LHCN-M2 (cell line): Measurements from ENCODE around the gene NR2E3. TPM values are rescaled to one million over a fixed set of nuclear protein-coding genes. Genes with fewer than 3 reads are reported as not detected.
"Not testable (repeated sequence)": the region's sequence is repeated elsewhere in the genome, so short reads cannot be mapped to it uniquely, and the experiment has no call there.

Experiments used
- DNase-seq: peaks from one replicate; pipeline ENCODE4 v3.0.0-alpha.2; 2012; ENCODE audit warnings: low read depth
- total RNA-seq: library from RNA; depleted of rRNA; stranded (reverse); fragments of >200 nt; gene quantifications from 2 replicates; pipeline ENCODE4 v1.2.3, GENCODE V29; 2014

NR2E3 gene
- total RNA-seq, 1 experiment from 2014 or later = 0.06 TPM

DNA sequence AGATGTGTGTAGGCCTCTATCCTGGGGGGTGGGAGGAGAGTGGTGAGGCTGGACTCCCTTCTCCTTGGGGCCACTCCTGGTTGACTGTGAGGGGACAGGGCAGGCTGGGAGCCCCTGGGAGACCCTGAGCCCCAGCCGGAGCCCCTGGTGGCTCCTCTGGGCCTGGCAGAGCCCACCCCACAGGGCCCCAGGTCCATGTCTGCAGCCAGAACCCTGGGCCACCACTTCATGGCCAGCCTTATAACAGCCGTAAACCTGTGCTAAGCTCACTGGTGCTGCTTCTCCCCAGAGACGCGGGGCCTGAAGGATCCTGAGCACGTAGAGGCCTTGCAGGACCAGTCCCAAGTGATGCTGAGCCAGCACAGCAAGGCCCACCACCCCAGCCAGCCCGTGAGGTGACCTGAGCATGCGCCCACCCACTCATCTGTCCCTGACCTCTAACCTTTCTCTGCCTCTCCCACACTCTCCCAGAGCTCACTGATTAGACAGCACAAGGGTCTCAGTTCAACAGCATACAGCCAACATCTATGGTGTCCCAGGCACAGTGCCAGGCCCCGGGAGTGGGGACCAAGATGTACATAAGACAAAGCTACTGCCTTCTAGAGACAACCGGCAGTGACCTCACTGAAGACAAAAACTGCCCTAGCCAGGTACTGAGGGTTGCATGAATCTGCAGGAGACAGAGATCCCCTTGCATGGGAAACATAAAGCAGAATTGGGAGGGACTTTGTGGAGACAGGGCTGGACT is 3.5 kb downstream of the NR2E3 start:
- no peak for DNase-seq

DNA sequence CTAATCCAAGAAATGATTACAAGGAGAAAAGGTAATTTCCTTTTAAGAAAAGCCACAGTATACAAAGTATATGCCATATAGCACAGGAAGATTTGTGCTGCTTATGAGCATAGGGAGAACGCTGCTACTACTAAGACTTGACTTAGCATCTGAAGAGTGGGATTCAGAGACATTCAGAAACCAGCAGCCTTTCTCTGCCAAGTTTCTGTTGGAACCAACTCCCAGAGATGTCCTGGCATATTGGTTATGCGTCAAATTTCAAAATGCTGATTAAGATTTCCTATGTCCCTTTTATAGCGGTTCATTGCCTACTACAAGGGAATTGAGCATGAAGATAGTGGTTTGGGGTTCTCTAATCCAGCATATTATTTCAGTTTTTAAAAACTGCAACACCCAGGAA is 4.9 kb downstream of the NR2E3 start:
- DNase-seq = no peak

DNA sequence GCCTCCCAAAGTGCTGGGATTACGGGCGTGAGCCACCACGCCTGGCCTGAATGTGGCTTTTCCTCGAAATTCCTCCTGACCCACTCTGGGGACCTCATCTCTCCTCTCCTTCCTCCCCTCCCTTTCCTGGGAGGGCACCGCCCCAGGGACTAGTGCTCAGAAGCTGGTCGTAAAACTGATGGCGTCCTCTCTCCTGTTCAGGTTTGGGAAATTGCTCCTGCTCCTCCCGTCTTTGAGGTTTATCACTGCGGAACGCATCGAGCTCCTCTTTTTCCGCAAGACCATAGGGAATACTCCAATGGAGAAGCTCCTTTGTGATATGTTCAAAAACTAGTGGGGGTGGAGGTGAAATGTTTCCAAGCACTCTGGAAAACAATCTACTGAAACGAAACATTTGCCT is 7.0 kb downstream of the NR2E3 start:
- no peak for DNase-seq

DNA sequence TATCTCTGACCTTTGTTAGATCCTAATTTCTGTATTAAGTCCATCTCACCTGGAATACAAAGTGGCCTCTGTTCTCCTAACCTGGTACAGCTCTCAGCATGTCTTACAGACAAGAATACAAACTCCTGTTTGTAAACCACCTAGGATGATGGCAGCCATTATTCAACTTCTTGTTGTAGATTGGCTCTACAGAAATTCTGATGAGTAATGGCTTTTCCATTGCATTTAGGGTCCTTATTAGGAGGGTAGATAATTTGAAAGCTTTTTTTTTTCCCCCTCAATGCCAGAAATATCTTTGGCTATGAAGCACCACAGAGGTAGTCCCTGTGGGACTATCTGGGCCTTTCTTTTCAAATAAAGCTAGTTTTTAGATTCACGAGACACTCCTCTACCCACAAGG is 9.8 kb downstream of the NR2E3 start:
- no peak for DNase-seq

DNA sequence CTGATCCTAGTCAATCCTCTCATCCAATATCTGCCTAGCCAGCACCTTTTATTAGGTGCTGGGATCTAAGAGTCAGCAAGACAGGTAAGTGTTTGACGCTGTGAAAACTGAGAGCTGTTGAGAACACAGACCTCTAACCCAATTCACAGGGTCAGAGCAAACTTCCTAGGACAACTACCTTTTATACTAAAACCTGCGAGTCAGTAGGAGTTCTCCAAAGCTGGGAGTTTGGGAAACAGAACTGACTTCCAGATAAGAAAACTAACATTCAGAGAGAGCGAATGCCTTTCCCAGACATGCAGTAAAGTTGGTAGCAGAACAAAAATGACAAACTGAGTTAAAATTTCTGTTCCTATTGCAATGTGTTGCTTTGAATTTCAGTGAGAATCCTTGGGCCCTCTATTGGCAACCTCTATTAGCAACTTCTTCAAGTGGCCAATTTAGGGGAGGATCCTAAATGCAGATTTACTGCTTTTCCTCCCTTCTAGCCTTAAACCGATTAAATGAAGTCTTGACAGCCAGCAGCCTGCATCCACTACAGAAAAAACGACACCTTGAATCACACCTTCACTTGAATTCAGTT is 11.3 kb downstream of the NR2E3 start:
- DNase-seq = no peak

DNA sequence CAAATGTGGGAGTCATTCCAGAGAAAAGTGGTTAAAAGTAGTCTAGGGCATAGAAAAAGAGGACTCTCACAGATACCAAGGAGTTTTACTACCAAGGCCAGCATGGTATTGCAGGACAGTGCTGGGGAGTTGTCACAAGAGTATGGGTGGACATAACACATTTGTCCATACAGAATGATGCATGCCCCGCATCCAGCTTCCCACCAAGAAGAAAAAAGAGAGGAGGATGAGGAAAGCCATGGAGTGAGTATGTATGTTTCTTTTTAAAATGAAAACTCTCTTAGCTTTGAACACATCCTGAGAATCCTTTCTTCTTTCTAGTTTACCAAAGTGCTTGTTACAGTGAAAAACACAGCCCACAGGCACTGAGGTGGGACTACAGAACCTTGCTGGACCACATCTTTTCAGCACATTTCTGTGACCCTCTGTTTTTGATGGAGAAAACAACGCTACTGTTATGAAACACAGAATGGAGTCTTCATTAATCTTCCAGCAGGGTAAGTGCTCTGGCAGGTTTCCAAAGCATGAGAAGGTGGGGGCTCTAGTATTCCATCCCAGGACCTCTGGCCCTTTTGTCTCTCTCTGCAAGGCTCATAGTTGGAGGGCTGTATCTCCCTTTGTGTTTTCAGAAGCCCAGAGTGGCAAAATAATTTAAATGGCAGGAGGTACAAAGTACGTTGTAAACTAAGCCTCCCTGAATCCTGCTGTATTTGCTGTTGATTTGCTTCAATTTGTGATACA is 12.7 kb downstream of the NR2E3 start:
- no peak for DNase-seq

DNA sequence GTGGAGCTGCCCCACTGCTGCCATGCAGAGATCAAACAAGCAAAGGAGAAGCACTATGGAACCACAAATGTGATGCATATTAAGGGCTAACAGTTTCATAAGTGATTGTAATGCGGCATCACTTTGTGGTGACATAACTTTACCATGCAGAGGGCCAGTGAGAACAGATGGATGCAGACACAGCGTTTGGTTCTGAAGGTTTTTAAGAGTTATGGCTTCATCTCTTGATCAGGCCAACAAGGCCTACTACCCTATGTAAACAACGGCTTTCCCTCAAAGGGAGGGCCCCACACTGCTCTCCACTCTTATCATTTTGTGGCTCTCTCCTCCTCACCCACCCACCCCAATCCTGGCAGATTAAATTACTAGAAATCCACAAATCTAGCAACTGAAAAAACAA is 13.4 kb downstream of the NR2E3 start:
- DNase-seq = no peak

DNA sequence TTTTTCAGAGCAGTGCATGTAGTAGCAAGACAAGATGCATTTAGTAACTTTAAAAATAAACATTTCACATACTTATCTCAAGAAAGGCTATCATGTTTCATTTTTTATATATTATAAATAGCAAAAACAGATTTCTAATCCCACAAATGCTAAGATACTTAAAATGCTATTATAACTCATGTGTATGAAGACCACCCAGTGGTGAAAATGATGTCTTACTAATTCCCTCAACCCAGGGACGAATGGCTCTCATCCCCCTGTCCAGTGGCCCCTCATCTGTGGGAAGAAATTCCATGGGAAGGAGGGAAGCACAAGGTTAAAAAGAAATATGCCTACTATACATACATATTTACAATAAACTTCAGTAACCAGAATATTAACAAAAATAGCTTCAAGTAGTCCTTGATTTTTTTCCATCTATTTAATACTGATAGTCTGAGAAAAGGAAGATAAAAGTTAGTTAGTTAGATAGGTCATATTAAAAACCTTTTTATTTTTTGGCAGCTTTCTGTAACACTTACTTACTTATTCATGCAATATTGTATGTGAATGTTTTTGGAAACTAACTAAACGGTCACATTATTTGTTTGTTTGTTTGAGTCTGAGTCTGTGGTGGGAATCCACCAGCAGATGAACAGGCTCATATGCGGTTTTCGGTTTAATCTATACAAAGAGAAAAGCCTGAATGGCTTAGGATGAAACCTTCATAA is 14.8 kb downstream of the NR2E3 start:
- DNase-seq = no peak

DNA sequence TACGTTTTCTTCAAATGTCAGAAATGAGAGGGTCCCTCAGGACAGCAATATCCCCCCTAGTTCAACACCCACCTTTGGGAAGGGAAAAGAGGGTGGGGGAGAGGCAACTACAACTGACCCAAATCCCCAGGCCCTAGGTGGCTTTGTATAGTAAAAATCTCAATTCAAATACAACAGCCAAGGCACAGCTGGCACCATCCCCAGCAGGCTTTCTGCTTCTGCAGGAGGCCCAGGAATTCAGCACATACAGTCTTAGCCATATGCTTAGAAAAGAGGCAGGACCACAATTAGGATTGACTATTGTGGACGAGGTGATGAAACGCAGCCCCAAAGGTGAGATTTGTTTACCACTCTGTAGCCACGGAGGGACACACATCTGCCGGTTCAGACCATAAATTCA is 15.8 kb downstream of the NR2E3 start:
- no peak for DNase-seq

DNA sequence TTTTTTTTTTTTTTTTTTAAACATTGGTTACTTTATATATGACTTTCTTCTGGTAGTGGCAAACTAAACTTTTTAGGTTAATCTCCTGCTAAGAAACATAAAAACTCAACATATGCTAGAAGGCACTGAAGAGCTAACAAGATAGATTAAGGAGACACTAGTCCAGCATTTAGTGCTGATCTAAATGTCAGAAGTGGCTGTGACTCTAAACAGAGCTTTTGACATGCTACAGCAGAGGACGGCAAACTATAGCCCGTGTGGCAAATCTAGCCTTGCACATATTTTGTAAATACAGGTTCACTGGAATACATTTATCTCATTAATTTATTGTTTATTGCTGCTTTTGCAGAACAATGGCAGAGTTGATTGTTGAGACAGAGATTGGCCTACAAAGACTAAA is 20.6 kb downstream of the NR2E3 start:
- DNase-seq = no peak

DNA sequence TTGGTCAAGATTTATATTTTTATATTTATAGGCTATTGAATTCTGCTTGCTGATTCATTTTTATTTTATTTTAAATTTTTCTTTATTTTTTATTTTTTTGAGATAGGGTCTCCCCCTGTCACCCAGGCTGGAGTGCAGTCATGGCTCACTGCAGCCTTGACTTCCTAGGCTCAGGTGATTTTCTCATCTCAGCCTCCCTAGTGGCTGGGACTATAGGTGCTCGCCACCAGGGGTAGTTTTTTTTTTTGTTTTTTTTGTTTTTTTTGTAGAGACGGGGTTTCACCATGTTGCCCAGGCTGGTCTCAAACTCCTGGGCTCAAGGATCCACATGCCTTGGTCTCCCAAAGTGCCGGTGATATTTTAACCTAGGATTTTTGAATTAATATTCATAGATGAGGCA is 31.2 kb downstream of the NR2E3 start:
- DNase-seq = no peak

DNA sequence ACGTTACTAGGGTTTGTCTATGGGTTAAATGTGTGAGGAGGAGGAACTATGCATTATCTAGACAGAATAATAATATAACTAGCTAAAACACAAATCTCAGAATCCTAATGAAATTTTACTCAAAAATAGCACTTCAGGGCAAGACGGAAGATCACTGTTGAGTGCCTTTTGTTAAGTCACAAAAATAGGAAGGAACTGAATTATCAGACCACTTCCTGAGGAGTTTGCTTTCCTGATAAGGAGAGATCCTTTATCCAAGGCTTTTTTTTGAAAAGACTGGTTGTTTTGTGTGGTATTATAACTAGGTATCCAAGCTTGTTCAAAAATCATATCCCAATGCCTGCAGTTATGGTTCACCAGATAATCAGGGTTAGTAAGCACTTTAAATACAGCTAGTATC is 34.6 kb downstream of the NR2E3 start:
- no peak for DNase-seq

DNA sequence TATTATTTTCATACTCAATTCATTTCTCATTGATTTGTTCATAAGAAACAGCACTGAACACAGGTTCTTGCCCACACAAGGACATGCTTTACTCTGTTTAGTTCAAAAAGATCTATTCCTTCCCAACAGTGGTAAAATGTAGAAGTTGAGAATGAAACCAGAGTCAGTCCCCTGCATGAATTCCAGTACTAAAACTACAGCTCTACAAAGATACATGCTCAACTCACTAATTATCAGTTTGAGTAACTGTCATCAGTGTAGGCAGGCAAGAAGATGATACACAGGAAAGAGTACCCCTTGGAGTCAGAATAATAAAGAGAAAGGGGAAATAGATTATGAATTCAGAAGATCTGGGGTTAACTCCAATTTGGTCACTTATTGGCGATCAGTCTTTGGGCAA is 43.2 kb downstream of the NR2E3 start:
- no peak for DNase-seq

DNA sequence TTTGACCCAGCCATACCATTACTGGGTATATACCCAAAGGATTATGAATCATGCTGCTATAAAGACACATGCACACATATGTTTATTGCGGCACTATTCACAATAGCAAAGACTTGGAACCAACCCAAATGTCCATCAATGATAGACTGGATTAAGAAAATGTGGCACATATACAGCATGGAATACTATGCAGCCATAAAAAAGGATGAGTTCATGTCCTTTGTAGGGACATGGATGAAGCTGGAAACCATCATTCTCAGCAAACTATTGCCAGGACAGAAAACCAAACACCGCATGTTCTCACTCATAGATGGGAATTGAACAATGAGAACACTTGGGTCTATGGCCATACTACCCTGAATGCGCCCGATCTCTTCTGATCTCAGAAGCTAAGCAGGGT is 47.9 kb downstream of the NR2E3 start:
- not testable (repeated sequence) for DNase-seq
